ENCODE measurements around the gene RBM18.

RBM18 gene

GRCh38 chr9:122264360-122265148 lies at the start of gene RBM18, which contains the start of gene MRRF:
Gene RBM18, minus strand, starts transcription at chr9:122264840. Its CDS starts 3,348 bp downstream, at chr9:122261492.
Gene MRRF, plus strand, starts transcription at chr9:122264882. Its CDS starts 6,010 bp downstream, at chr9:122270892.
- peak; percentile 97 for DNase-seq

- DNase-seq, result no peak
Observed at GRCh38 chr9:122314165-122314564, 49.5 kb upstream of the RBM18 start.

GRCh38 chr9:122309861-122310260 lies 45.2 kb upstream of the RBM18 start:
- DNase-seq, result no peak

GRCh38 chr9:122307925-122308324 lies 43.3 kb upstream of the RBM18 start:
- DNase-seq, result no peak

GRCh38 chr9:122307061-122307460 lies 42.4 kb upstream of the RBM18 start:
- no peak for DNase-seq

GRCh38 chr9:122302237-122303093 lies 37.8 kb upstream of the RBM18 start:
- no peak for DNase-seq

GRCh38 chr9:122297512-122297911 lies 32.9 kb upstream of the RBM18 start:
- DNase-seq, result no peak

- DNase-seq, result no peak
Observed at GRCh38 chr9:122294531-122294930, 29.9 kb upstream of the RBM18 start.

GRCh38 chr9:122291458-122291857 lies 26.8 kb upstream of the RBM18 start:
- no peak for DNase-seq

- DNase-seq, result no peak
Observed at GRCh38 chr9:122287214-122287720, 22.6 kb upstream of the RBM18 start.

GRCh38 chr9:122286764-122287163 lies 22.1 kb upstream of the RBM18 start:
- no peak for DNase-seq

GRCh38 chr9:122281368-122281767 lies 16.7 kb upstream of the RBM18 start:
- DNase-seq, result no peak

- no peak for DNase-seq
Observed at GRCh38 chr9:122277285-122277897, 12.8 kb upstream of the RBM18 start.

- DNase-seq, result no peak
Observed at GRCh38 chr9:122276096-122276495, 11.5 kb upstream of the RBM18 start.

- no peak for DNase-seq
Observed at GRCh38 chr9:122274055-122274454, 9.4 kb upstream of the RBM18 start.

GRCh38 chr9:122268041-122268814 lies 3.6 kb upstream of the RBM18 start:
- DNase-seq, result no peak

- peak; percentile 51 for DNase-seq
Observed at GRCh38 chr9:122265149-122265915, 692 bp upstream of the RBM18 start.

- DNase-seq, result no peak
Observed at GRCh38 chr9:122263699-122264349, 816 bp downstream of the RBM18 start.

- no peak for DNase-seq
Observed at GRCh38 chr9:122262073-122262472, 2.6 kb downstream of the RBM18 start.

GRCh38 chr9:122261469-122261881 lies 3.2 kb downstream of the RBM18 start:
- DNase-seq, result no peak

GRCh38 chr9:122258886-122259415 lies 5.7 kb downstream of the RBM18 start:
- no peak for DNase-seq

All from right forelimb (tissue), 1 donor.